ENCODE data around the gene DHX29.

The DHX29 gene

DNA sequence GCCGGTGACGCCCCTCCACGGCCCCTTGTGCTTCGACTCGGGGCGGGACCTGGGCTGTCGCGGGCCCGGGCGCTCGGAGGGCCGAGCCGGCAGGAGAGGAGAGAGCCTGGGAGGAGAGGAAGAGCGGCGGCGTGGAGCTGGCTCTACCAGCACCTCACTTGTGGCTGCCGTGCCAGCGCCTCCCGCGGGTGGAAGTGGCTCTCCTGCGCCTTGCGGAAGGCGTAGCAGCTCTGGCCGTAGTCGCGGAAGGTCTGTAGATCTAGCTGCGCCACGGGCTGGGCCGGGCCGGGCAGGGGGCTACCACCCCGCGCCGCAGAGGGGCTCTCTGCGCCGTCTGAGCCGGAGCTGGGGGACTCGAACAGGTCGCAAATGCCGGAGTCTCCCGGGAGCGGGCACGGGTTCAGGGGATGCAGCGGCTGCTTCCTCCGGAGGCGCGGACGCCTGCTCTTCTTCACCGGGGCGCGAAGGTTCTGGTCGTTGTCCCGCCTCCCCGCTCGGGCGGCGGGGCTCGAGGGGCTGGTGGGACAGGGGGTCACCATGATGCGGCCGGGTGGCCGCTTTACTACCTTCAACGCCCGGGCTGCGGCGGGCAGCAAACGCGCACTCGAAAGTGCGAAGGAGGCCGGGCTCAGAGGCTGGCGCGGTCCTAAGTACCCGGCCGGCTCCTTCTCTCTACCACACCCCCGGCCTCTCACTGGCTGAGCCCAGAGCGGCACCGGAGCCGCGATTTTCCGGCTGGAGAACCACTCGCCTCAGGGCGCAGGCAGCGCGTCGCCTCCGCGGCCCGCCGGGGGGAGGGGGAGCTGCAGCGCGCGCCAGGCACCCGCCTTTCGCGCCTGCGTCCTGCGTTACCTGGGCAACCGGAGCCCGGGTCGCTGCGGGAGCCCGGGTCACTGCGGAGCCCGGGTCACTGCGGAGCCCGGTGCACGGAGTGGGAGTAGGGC is 74.2 kb downstream of the DHX29 start, which contains the start of gene CCNO:
Gene CCNO (minus strand): TSS at position 624 of the 944 bp plus-strand sequence. CDS start 85 bp downstream, at position 539.
- ChIA-PET POLR2A (no interaction called here), CTCF (interaction anchor here (0.7 to 3.2 kb wide), 8 partner anchors 9 to 62 kb away, joined by 3 to 11 read pairs (median 3); no protein-coding TSS in a partner anchor)
- peak within 1 kb of the TSS; percentile 54 for H3K4me3 ChIP-seq (ENCODE audit: low read depth, low read length)
- DNase-seq (ENCODE audit: low read depth, low spot score) = no peak
- TF ChIP-seq, protein P1, sequence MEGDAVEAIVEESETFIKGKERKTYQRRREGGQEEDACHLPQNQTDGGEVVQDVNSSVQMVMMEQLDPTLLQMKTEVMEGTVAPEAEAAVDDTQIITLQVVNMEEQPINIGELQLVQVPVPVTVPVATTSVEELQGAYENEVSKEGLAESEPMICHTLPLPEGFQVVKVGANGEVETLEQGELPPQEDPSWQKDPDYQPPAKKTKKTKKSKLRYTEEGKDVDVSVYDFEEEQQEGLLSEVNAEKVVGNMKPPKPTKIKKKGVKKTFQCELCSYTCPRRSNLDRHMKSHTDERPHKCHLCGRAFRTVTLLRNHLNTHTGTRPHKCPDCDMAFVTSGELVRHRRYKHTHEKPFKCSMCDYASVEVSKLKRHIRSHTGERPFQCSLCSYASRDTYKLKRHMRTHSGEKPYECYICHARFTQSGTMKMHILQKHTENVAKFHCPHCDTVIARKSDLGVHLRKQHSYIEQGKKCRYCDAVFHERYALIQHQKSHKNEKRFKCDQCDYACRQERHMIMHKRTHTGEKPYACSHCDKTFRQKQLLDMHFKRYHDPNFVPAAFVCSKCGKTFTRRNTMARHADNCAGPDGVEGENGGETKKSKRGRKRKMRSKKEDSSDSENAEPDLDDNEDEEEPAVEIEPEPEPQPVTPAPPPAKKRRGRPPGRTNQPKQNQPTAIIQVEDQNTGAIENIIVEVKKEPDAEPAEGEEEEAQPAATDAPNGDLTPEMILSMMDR (IDR thresholded peaks at IDR 0.05; ENCODE audit: insufficient read depth, low read length, missing control alignments) = peak; percentile 3

DNA sequence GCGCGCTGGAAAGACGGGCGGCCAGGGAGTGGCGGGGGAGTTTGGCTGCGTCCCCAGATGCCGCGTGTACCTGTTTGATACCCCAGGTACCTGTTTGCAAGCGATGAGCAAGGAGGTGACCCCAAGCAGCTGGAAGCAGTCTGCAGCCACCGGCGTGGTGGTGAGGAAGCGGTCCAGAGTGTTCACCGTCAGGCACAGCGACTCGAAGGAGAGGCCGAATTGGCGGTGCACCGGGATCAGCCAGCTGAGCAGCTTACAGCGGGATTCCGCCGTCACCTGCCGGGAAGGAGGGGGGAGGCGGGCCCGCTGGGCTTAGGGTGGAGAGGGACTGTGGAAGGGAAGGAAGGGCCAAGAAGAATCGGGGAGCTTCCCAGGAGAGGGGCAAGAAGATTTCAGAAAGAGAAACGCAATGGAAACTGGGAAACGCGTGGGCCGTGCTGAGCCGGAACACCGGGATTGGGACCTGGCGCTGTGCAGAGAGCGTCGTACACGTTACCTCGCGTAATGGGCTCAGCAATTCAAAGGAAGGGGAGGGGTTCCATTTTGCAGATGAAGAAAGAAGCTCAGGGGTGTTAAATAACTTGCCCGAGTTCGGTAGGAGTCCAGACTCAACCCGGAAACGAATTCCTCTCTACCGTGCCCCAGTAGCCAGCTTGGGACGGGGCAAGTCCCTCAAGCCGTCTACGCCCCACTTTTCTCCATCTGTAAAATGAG is 75.1 kb downstream of the DHX29 start:
- peak overlapping the region; percentile 54 for H3K4me3 ChIP-seq (ENCODE audit: low read depth, low read length)
- DNase-seq (ENCODE audit: low read depth, low spot score) = no peak
- CTCF ChIA-PET = interaction anchor here (0.7 to 3.2 kb wide), 6 partner anchors 9 to 73 kb away, joined by 3 to 11 read pairs (median 3); no protein-coding TSS in a partner anchor
- TF ChIP-seq, protein P1 (IDR thresholded peaks at IDR 0.05; ENCODE audit: insufficient read depth, low read length, missing control alignments) = no peak
- POLR2A ChIA-PET = interaction anchor here (0.6 kb wide), 1 partner anchor 665 kb away, joined by 3 read pairs; no protein-coding TSS in a partner anchor

DNA sequence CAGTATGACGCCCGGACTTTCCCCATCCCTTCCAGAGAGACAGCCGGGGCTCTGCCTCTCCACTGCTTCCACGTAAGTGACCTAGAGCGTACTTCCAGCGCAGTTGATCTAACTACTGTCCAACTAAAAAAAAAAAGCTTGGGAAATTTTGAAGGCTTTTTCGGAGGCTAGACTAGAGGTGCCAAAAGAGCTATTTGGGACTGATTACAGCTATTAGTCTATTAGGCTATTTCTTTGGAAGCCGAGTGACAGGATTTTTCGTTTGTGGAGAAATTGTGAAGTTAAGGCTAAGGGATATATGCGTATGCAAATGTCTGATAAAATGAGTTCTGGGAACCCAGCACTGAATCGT is 75.6 kb downstream of the DHX29 start:
- TF ChIP-seq, protein P1 (IDR thresholded peaks at IDR 0.05; ENCODE audit: insufficient read depth, low read length, missing control alignments) = no peak
- no peak for DNase-seq (ENCODE audit: low read depth, low spot score)
- POLR2A ChIA-PET = interaction anchor here (0.6 kb wide), 1 partner anchor 666 kb away, joined by 3 read pairs; no protein-coding TSS in a partner anchor
- CTCF ChIA-PET = interaction anchor here (0.9 to 3.2 kb wide), 4 partner anchors 12 to 74 kb away, joined by 3 to 11 read pairs (median 6); no protein-coding TSS in a partner anchor
- H3K4me3 ChIP-seq (ENCODE audit: low read depth, low read length) = peak overlapping the region; percentile 54

DNA sequence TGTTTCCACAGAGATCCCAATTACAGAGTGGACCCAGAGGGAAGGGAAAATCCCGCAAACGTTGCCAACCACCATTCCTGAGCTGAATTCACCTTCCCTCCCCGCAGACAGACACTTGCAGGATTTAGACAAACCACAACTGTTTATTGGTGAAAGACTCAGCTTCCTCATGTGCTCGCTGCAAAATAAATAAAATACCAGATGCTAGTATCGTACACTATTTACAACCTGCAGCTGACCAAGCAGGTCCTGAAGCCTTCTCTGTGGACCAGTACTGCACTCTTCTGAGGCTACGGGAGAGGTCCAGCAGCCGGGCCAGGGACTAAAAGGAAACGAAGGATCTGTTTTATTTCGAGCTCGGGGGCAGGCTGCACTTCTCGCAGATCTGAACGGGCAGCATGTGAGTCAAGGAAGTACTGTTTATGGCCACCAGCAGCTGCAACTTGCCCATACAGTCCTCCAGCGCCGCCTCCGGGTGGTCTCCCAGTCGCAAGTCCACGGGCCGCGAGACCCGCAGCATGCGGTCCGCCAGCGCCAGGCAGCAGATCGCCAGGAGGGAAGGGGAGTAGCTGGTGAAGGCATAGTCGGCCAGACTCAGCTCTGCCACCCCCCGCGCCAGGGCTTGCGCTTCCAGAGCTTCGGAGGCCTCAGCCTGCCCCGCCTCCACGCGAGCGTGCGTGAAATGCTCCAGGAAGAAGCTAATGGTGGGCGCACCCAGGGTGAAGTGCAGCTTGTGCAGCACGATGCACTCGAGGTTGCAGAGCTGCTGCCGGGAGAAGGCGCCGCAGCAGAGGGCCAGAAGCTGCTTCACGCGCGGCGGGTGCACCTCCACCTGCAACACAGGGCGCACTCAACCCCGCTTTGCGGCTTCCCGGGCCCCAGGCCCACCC is 76.2 kb downstream of the DHX29 start:
- DNase-seq (ENCODE audit: low read depth, low spot score) = no peak
- CTCF ChIA-PET = interaction anchor here (1.3 to 1.6 kb wide), 2 partner anchors 11 to 74 kb away, joined by 4 to 9 read pairs; no protein-coding TSS in a partner anchor
- TF ChIP-seq, protein P1 (IDR thresholded peaks at IDR 0.05; ENCODE audit: insufficient read depth, low read length, missing control alignments) = no peak
- H3K4me3 ChIP-seq (ENCODE audit: low read depth, low read length) = peak overlapping the region; percentile 30
- POLR2A ChIA-PET = no interaction called here

DNA sequence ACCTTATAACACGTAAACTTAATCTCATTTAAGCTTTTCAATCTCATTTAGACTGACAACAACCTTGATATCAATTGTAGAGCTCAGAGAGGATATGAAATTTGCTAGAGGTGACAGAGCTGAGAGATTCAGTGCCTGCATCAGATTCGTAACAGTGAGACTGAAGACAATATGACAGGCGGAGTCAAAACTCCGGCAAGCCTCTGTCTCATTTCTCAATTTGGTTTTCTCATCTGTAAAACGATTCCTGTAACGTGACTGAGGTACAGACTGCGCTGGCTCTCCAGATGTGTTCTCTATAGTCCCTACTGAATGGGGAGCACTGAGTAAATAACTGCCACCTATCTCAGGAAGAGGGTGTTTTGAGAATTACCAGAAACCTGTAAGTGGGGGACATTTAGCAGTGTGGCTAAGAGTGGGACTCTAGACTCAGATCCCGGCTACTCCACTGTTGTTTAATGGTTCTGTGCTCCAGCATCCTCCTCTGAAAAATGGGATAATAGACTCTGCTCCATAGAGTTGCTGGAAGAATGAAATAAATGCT is 77.3 kb downstream of the DHX29 start:
- no peak for DNase-seq (ENCODE audit: low read depth, low spot score)
- ChIA-PET POLR2A (no interaction called here), CTCF (no interaction called here)
- TF ChIP-seq, protein P1 (IDR thresholded peaks at IDR 0.05; ENCODE audit: insufficient read depth, low read length, missing control alignments) = no peak
- no peak overlapping the region for H3K4me3 ChIP-seq (ENCODE audit: low read depth, low read length)

Data from AG04449 (cell line).